ENCODE data around the gene WNK2. TPM values are rescaled to one million over a fixed set of nuclear protein-coding genes. Genes with fewer than 3 reads are reported as not detected.
A peak's percentile ranks its signal among the peaks of the same experiment; 100 is the strongest.
"Not testable (repeated sequence)": the region's sequence is repeated elsewhere in the genome, so short reads cannot be mapped to it uniquely, and the experiment has no call there.

Gene WNK2
- total and polyA plus RNA-seq, 5 donors: 167 to 322 (median 246) TPM

- H3K4me3 ChIP-seq (ENCODE audit: low read length); H3K4me1 ChIP-seq (ENCODE audit: control insufficient read depth, insufficient read depth, low read length); H3K9me3 ChIP-seq (ENCODE audit: control insufficient read depth, low read length); H3K27me3 ChIP-seq (ENCODE audit: control insufficient read depth, insufficient read depth); H3K27ac ChIP-seq (ENCODE audit: low read length); intact Hi-C loops (cut with DNase I): not testable (repeated sequence)
- ATAC-seq (peak; percentile 55 to 71), DNase-seq (peak in 1 of 3 donors; percentile 53)
- WGBS: 71% methylated on average over 11 of the region's 11 CpGs
These were observed 158.5 kb downstream of the WNK2 start for GRCh38 chr9:93342428-93342827.

GRCh38 chr9:93343663-93344062 is 159.7 kb downstream of the WNK2 start:
- no peak overlapping the region for H3K27ac ChIP-seq (ENCODE audit: low read length)
- ATAC-seq (no peak), DNase-seq (no peak)
- no peaks in the 10 kb centered on the region for H3K4me1 ChIP-seq (ENCODE audit: control insufficient read depth, insufficient read depth, low read length)
- intact Hi-C loops (cut with DNase I): no loop called here
- WGBS: 69% methylated on average over 9 of the region's 9 CpGs
- H3K9me3 ChIP-seq (ENCODE audit: control insufficient read depth, low read length): peaks cover under 1% of the 10 kb centered on the region
- H3K27me3 ChIP-seq (ENCODE audit: control insufficient read depth, insufficient read depth): no peaks in the 10 kb centered on the region
- H3K4me3 ChIP-seq (ENCODE audit: low read length): no peak overlapping the region

GRCh38 chr9:93345643-93346230 is 161.8 kb downstream of the WNK2 start:
- DNase-seq: peak in 1 of 3 donors; percentile 53
- Histone ChIP-seq H3K4me1 (ENCODE audit: control insufficient read depth, insufficient read depth, low read length) (no peaks in the 10 kb centered on the region), H3K9me3 (ENCODE audit: control insufficient read depth, low read length) (no peaks in the 10 kb centered on the region), H3K27me3 (ENCODE audit: control insufficient read depth, insufficient read depth) (no peaks in the 10 kb centered on the region), H3K4me3 (ENCODE audit: low read length) (peak overlapping the region; percentile 39), H3K27ac (ENCODE audit: low read length) (no peak overlapping the region)
- intact Hi-C loops (cut with DNase I): no loop called here
- ATAC-seq: peak; percentile 36 to 48
- WGBS: 44% methylated on average over 19 of the region's 19 CpGs

- Histone ChIP-seq H3K4me1 (ENCODE audit: control insufficient read depth, insufficient read depth, low read length) (no peaks in the 10 kb centered on the region), H3K4me3 (ENCODE audit: low read length) (peak overlapping the region; percentile 39), H3K27me3 (ENCODE audit: control insufficient read depth, insufficient read depth) (no peaks in the 10 kb centered on the region), H3K9me3 (ENCODE audit: control insufficient read depth, low read length) (no peaks in the 10 kb centered on the region), H3K27ac (ENCODE audit: low read length) (no peak overlapping the region)
- WGBS: 14% methylated on average over 66 of the region's 66 CpGs
- intact Hi-C loops (cut with DNase I): no loop called here
- ATAC-seq (peak; percentile 77 to 81), DNase-seq (peak in 2 of 3 donors; percentile 68 to 71)
These were observed 162.5 kb downstream of the WNK2 start for GRCh38 chr9:93346231-93347112.

- H3K9me3 ChIP-seq (ENCODE audit: control insufficient read depth, low read length); intact Hi-C loops (cut with DNase I); ATAC-seq; H3K4me1 ChIP-seq (ENCODE audit: control insufficient read depth, insufficient read depth, low read length); DNase-seq; H3K27me3 ChIP-seq (ENCODE audit: control insufficient read depth, insufficient read depth); H3K4me3 ChIP-seq (ENCODE audit: low read length); H3K27ac ChIP-seq (ENCODE audit: low read length): not testable (repeated sequence)
- 95% methylated on average over 9 of the region's 9 CpGs for WGBS
These were observed 163.5 kb downstream of the WNK2 start for GRCh38 chr9:93347371-93347975.

- intact Hi-C loops (cut with DNase I); H3K27me3 ChIP-seq (ENCODE audit: control insufficient read depth, insufficient read depth); H3K9me3 ChIP-seq (ENCODE audit: control insufficient read depth, low read length); H3K4me1 ChIP-seq (ENCODE audit: control insufficient read depth, insufficient read depth, low read length); ATAC-seq; H3K27ac ChIP-seq (ENCODE audit: low read length); H3K4me3 ChIP-seq (ENCODE audit: low read length); DNase-seq: not testable (repeated sequence)
- WGBS: 94% methylated on average over 14 of the region's 14 CpGs
These were observed 169.7 kb downstream of the WNK2 start for GRCh38 chr9:93353413-93354310.

GRCh38 chr9:93354451-93354850 is 170.5 kb downstream of the WNK2 start:
- WGBS: 79% methylated on average over 4 of the region's 4 CpGs
- no peak for DNase-seq
- Histone ChIP-seq H3K27ac (ENCODE audit: low read length) (no peak overlapping the region), H3K27me3 (ENCODE audit: control insufficient read depth, insufficient read depth) (no peaks in the 10 kb centered on the region), H3K9me3 (ENCODE audit: control insufficient read depth, low read length) (no peaks in the 10 kb centered on the region), H3K4me1 (ENCODE audit: control insufficient read depth, insufficient read depth, low read length) (no peaks in the 10 kb centered on the region), H3K4me3 (ENCODE audit: low read length) (no peak overlapping the region)
- intact Hi-C loops (cut with DNase I): no loop called here
- no peak for ATAC-seq

GRCh38 chr9:93355827-93356226 is 171.9 kb downstream of the WNK2 start:
- no peak for ATAC-seq
- Histone ChIP-seq H3K9me3 (ENCODE audit: control insufficient read depth, low read length) (no peaks in the 10 kb centered on the region), H3K4me3 (ENCODE audit: low read length) (no peak overlapping the region), H3K27me3 (ENCODE audit: control insufficient read depth, insufficient read depth) (no peaks in the 10 kb centered on the region), H3K27ac (ENCODE audit: low read length) (no peak overlapping the region), H3K4me1 (ENCODE audit: control insufficient read depth, insufficient read depth, low read length) (no peaks in the 10 kb centered on the region)
- intact Hi-C loops (cut with DNase I): no loop called here
- DNase-seq: no peak
- 95% methylated on average over 2 of the region's 2 CpGs for WGBS

- Histone ChIP-seq H3K4me3 (ENCODE audit: low read length) (no peak overlapping the region), H3K4me1 (ENCODE audit: control insufficient read depth, insufficient read depth, low read length) (no peaks in the 10 kb centered on the region), H3K27ac (ENCODE audit: low read length) (no peak overlapping the region), H3K27me3 (ENCODE audit: control insufficient read depth, insufficient read depth) (no peaks in the 10 kb centered on the region), H3K9me3 (ENCODE audit: control insufficient read depth, low read length) (no peaks in the 10 kb centered on the region)
- WGBS: 70% methylated on average over 5 of the region's 5 CpGs
- ATAC-seq (no peak), DNase-seq (no peak)
- intact Hi-C loops (cut with DNase I): no loop called here
These were observed 173.7 kb downstream of the WNK2 start for GRCh38 chr9:93357649-93358048.

GRCh38 chr9:93359907-93360306 is 176.0 kb downstream of the WNK2 start:
- H3K4me1 ChIP-seq (ENCODE audit: control insufficient read depth, insufficient read depth, low read length); ATAC-seq; intact Hi-C loops (cut with DNase I); H3K27me3 ChIP-seq (ENCODE audit: control insufficient read depth, insufficient read depth); H3K27ac ChIP-seq (ENCODE audit: low read length); H3K9me3 ChIP-seq (ENCODE audit: control insufficient read depth, low read length); DNase-seq; H3K4me3 ChIP-seq (ENCODE audit: low read length): not testable (repeated sequence)
- 89% methylated on average over 8 of the region's 8 CpGs for WGBS
